Left ventricle myocardium superior (tissue), 1 donor: ENCODE results near the gene PLCH2. TPM values are rescaled to one million over a fixed set of nuclear protein-coding genes. Genes with fewer than 3 reads are reported as not detected.

Source experiments
- ATAC-seq: fragments of 200-7000 bp; cut with Tn5 transposase; one replicate; pipeline ENCODE4 v1.9.1; 2020; ENCODE audit warnings: mild to moderate bottlenecking, moderate library complexity
- DNase-seq: peaks from one replicate; pipeline ENCODE4 v3.0.0-alpha.2; 2020
- intact Hi-C: fragments of 100-400 bp; cut with micrococcal nuclease; formaldehyde crosslinking; loops from one replicate; pipeline ENCODE4 v1.11.0; 2022
- total RNA-seq: library from RNA; stranded (reverse); fragmentation: NEBNext Ultra II Directional; extraction: Animal tissue kit (Norgen Biotek cat#: 25700); gene quantifications from one replicate; pipeline ENCODE4 v1.2.1, GENCODE V29; 2021
- donor health status: DM: no; HTN: yes; CAD: no; lungs with severe emphysema.

Gene PLCH2
- total RNA-seq, 1 donor from 2014 or later: 0.25 TPM

DNA sequence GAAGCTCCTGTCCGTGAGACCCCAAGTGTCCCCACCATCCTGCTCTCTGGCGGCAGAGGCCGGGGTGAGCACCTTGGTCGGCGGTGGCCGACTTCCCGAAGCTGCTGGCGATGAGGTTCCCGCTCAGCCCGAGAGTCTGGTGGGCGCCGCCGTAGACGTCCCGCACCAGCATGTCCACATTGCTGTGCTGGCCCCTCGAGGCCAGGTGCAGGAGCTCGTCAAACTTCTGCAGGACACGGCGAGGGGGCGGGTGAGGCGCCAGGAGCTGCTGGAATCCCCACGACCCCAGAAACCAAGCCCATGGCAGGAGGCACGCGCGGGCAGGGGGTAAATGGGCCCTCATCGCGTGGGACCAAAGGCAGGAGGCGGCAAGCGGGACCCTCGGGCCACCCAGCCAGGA, 43.6 kb downstream of the PLCH2 start:
- intact Hi-C loops: no loop called here
- DNase-seq (no peak), ATAC-seq (no peak)

GRCh38 chr1:2520206-2520605, 44.1 kb downstream of the PLCH2 start:
- no peak for ATAC-seq
- DNase-seq: no peak
- intact Hi-C loops: no loop called here

DNA sequence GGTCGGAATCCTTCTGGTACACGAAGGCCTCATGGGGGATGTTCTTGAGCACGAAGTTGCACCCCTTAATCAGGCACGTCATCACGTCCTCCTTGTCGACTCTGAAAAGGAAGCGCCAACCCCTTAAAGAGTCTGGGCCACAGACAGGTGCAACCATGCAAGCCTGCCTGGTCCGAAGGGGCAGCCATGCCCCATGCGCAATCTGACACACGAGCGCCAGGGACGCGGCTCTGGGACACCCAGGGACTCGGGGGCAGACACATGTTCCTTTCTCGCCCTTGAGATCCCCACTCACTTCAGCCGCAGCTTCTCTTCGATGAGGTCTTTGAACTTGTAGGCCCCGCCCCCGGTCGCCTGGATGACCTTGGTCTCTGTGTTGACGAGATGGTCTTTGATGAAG, 44.7 kb downstream of the PLCH2 start:
- intact Hi-C loops: no loop called here
- ATAC-seq (no peak), DNase-seq (no peak)

DNA sequence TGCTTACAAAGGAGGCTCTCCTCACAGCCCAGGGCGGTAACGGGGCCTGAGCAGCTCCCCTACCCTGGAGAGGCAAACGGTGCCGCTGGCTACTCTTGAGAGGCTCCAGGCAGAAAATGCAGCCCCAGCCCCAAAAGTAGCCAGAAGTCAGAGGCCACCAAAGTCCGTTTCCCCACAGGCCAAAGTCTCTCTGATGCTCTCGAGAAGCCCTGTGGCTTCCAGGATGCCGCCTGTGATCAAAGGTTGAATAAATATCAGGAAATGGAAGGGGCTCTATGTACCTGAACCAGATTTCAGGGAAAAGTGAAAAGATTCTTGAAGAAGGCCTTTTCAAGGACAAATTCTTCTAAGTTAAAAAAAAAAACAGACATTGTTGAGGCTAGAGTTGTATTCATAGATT, 46.1 kb downstream of the PLCH2 start:
- intact Hi-C loops: no loop called here
- ATAC-seq: no peak
- DNase-seq: no peak

DNA sequence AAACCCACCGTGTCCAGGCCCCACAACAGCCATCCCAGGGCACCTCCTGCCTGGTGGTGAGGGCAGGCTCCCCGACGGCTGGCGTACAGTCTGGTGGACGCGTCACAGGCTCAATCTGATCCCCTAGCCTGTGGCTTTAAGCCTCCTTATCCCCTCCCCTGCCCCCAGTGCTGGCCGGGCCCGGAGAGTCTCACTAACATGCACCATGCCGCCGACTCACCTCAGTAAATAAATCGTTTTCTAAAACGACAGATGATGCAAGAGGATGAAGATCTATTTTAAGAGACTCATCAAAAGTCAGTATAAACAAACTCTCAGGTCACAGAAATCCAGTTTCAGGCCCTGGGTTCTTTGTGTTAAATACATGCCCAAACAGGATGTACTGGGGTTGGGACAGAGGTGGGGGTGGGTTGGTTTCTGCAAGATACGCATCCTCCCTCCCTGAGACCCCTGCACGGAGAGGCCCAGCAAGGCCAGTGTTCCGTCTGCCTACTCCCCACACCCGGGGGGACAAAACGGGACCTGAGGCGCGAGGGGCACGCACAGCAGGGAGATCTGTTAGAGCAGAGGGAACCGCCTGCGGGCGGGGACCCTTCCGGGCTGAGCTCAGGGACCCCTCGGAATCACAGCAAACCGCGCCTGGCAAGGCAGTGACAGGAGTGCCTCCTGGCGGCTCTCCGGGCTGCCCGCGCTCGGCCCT, 47.3 kb downstream of the PLCH2 start:
- ATAC-seq (no peak), DNase-seq (no peak)
- intact Hi-C loops: no loop called here

- DNase-seq (no peak), ATAC-seq (no peak)
- intact Hi-C loops: no loop called here
Measured at GRCh38 chr1:2523891-2524609, 48.0 kb downstream of the PLCH2 start.

GRCh38 chr1:2525572-2525919, 49.5 kb downstream of the PLCH2 start:
- ATAC-seq: no peak
- DNase-seq: no peak
- intact Hi-C loops: no loop called here

- intact Hi-C loops: no loop called here
- DNase-seq (peak; percentile 97), ATAC-seq (peak; percentile 79)
Measured at GRCh38 chr1:2525920-2526823, 50.1 kb downstream of the PLCH2 start, which contains the start of gene PANK4. PANK4 (minus strand) TSS chr1:2526596; CDS start chr1:2526587, 9 bp downstream.

GRCh38 chr1:2526824-2527555, 50.9 kb downstream of the PLCH2 start:
- intact Hi-C loops: no loop called here
- peak; percentile 86 for DNase-seq
- peak; percentile 76 for ATAC-seq

DNA sequence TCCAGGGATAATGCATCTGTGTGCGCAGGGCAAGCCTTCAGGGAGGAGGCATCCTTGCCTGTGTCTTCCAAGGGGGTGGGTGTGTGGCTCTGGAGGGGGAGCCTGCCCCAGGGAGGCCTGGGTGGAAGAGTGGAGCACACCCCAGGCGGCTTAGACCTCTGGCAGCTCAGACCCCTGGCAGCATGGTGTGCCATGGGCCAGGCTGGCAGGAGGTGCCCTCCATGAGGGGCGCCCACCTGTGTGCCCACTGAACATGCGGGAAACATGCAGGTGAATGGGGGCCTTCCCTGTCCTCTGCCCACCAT, 51.4 kb downstream of the PLCH2 start:
- intact Hi-C loops: no loop called here
- no peak for ATAC-seq
- DNase-seq: no peak

DNA sequence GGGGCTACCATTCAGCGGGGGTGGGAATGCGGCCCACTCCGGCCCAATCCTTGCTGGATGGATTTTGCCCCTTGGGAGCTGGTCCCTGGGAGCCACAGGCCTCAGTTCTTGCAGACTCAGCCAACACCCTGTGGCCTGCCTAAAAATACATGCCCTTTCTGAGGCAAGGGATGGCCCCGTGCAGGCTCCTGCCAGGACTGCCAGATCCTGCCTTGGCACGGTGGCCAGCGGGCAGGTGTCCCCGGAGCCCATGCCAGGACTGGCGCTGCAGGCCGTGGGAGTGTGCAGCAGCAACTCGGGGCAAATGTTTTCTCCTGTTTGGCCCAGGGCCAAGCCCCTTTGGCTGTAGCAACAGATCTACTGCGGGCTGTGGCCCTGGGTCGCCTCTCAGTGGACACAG, 51.9 kb downstream of the PLCH2 start:
- peak; percentile 90 for DNase-seq
- ATAC-seq: peak; percentile 75
- intact Hi-C loops: no loop called here

- ATAC-seq (no peak), DNase-seq (no peak)
- intact Hi-C loops: no loop called here
Measured at GRCh38 chr1:2528611-2528965, 52.5 kb downstream of the PLCH2 start.

- intact Hi-C loops: no loop called here
- ATAC-seq (no peak), DNase-seq (peak; percentile 68)
Measured at GRCh38 chr1:2528966-2529783, 53.1 kb downstream of the PLCH2 start.

DNA sequence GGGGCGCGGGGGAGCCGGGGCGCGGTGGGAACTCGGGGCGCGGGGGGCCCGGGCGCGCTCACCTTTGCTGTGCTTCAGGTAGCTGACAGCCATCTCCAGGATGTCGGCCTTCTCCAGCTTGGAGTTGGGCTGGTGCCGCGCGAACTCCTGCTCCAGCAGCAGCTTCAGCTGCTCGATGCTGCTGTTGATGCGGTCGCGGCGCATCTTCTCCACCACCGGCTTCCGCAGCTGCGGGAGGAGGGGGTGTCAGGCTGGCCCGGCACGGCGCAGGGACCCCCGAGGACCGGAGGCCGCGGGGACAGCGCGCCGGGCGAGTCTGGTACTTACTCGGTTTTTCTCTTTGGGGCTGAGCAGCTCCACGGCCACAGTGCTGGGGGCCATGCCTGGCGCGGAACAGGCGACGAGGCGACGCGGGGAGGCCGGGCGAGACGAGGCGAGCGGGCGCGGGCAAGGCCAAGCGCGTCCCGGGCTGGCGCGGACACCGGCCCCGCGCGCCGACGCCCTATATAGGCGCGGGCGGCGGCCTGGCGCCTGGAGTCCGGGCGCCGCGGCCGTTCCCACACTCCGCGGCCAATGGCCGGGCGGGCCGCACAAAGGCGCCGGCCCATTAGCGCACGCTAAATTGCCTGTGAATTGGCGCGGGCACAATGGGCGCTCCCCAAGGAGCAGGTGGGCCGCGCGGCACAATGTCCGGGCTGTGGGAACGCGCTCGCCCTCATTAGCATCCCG, 53.9 kb downstream of the PLCH2 start, which contains the start of gene HES5:
TSS of gene HES5 (minus strand) at position 480 of the 729 bp plus-strand sequence. CDS start at position 381, 99 bp downstream.
- peak; percentile 60 for DNase-seq
- intact Hi-C loops: no loop called here
- ATAC-seq: peak; percentile 1

DNA sequence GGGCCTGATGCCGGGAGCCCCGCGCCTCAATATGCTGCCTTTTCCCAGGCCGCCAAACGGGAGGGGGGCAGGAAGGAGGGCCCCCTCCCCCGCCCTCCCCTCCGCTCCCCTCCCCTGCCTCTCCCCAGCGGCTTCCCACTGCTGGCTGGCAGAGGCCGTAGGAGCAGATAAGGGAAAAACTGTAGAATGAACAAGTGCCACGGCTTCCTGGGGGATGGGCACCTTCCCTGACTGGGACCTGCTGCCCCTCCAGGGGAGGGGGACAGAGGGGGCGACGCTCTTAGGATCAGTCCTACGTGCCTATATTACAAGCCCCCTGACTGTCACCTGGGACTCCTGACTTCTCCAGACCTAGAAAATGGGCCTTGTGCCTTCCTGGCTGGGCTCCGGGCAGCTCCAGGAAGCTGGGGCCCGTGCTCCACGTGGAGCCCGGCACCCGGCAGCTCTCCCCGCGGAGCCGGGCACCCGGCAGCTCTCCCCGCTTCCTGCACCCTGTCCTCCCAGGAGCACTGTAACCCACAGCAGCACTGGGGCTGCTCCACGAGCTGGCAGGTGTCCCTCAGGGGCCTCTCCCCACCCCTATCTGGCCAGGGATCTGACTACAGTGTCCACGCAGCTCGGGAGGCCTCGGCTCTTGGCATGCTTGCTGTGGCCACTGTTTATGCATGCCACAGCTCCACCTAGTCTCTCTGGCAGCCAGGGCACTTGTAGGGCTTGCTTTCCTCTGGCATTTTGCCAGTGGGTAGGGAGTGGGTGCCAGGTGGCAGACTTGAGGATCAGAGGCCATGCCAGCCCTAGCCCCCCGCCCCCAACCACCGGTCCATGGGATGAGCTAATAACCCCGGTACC, 54.6 kb downstream of the PLCH2 start:
- DNase-seq (peak; percentile 56), ATAC-seq (no peak)
- intact Hi-C loops: no loop called here

- ATAC-seq (no peak), DNase-seq (no peak)
- intact Hi-C loops: no loop called here
Measured at GRCh38 chr1:2532485-2533160, 56.5 kb downstream of the PLCH2 start.

DNA sequence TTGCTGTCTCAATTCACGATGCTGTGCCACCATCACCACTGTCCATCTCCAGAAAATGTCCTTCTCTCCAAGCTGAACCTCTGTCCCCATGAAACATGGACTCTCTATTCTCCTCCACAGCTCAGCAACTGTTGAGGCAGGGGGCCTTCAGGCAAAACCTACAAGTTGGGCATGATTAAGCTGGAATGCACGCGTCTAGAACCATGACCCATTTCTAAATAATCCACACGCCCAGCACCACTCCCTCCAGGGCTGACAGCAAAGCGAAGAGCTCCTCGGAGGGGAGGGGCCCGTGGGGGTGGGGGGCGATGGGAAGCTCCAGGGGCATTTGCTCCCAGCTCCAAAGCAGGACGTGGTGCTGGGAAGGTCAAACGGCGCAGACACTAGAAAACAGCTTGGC, 57.3 kb downstream of the PLCH2 start:
- no peak for DNase-seq
- intact Hi-C loops: no loop called here
- no peak for ATAC-seq
